ENCODE measurements around the gene JUP. TPM values are rescaled to one million over a fixed set of nuclear protein-coding genes. Genes with fewer than 3 reads are reported as not detected.

The JUP gene
- total and polyA plus RNA-seq, 2 of the 13 experiments (the other 11 are each of a cell fraction or from before 2014, with no cell fraction given): 12.1 to 20.6 TPM

- TF ChIP-seq ZNF407 (CRISPR knock-in tag; IDR thresholded peaks at IDR 0.05; ENCODE audit: not compliant biosample characterization) (no peak), REL (CRISPR knock-in tag; conservative IDR thresholded peaks at IDR 0.05) (no peak), ZSCAN29 (CRISPR knock-in tag; conservative IDR thresholded peaks at IDR 0.05) (0 out of 2 replicates have a peak, but pooled peaks have one; percentile 42), NFE2 (CRISPR knock-in tag; IDR thresholded peaks at IDR 0.05) (no peak), RFXANK (CRISPR knock-in tag; IDR thresholded peaks at IDR 0.05) (no peak), ZBTB33 (CRISPR knock-in tag; IDR thresholded peaks at IDR 0.05) (peak; percentile 72), TEF (CRISPR knock-in tag; IDR thresholded peaks at IDR 0.05) (no peak), ZFY (CRISPR knock-in tag; IDR thresholded peaks at IDR 0.05) (no peak), WIZ (CRISPR knock-in tag; IDR thresholded peaks at IDR 0.05) (no peak), ZSCAN22 (CRISPR knock-in tag; IDR thresholded peaks at IDR 0.05) (no peak), ZNF30 (CRISPR knock-in tag; IDR thresholded peaks at IDR 0.05) (no peak), BRCA1 (CRISPR knock-in tag; IDR thresholded peaks at IDR 0.05) (no peak), FOXO1 (CRISPR knock-in tag; IDR thresholded peaks at IDR 0.05) (peak; percentile 50; the same call in 1 of the 2 replicates), PATZ1 (CRISPR knock-in tag; IDR thresholded peaks at IDR 0.05) (no peak), ISL2 (CRISPR knock-in tag; IDR thresholded peaks at IDR 0.05) (no peak), ZNF207 (IDR thresholded peaks at IDR 0.05; ENCODE audit: borderline replicate concordance) (no peak), RFXAP (CRISPR knock-in tag; IDR thresholded peaks at IDR 0.05; ENCODE audit: borderline replicate concordance) (no peak), ZSCAN20 (CRISPR knock-in tag; IDR thresholded peaks at IDR 0.05; ENCODE audit: borderline replicate concordance) (no peak), ZFYVE20 (CRISPR knock-in tag; IDR thresholded peaks at IDR 0.05; ENCODE audit: borderline replicate concordance, low read depth) (no peak)
Measured at GRCh38 chr17:41773731-41774193, 12.7 kb downstream of the JUP start (continued).
